ENCODE results near the gene USP5. TPM values are rescaled to one million over a fixed set of nuclear protein-coding genes. Genes with fewer than 3 reads are reported as not detected.
A peak's percentile ranks its signal among the peaks of the same experiment; 100 is the strongest.
"Not testable (repeated sequence)": the region's sequence is repeated elsewhere in the genome, so short reads cannot be mapped to it uniquely, and the experiment has no call there.

USP5 gene
- total RNA-seq, 2 experiments from 2014 or later, result 70.4 to 129 TPM

GRCh38 chr12:6904280-6905276 is 52.6 kb downstream of the USP5 start, which contains the start of gene LRRC23:
TSS of gene LRRC23 (plus strand) at chr12:6904822. CDS start at chr12:6905634, 812 bp downstream.
- Histone ChIP-seq H3K4me1 (ENCODE audit: insufficient read depth, low read length, poor library complexity, severe bottlenecking) (peaks cover 18% of the 10 kb centered on the region), H3K9me2 (ENCODE audit: insufficient read depth, low read length) (no peaks in the 10 kb centered on the region), H3K79me2 (ENCODE audit: insufficient read depth, low read depth, low read length) (no peaks in the 10 kb centered on the region), H3K4me3 (ENCODE audit: low read depth, low read length, poor library complexity, severe bottlenecking) (peak within 1 kb of the TSS; percentile 81), H2AFZ (ENCODE audit: low read length) (peak within 1 kb of the TSS; percentile 80), H4K20me1 (ENCODE audit: insufficient read depth, low read length) (no peaks in the 10 kb centered on the region), H3K27ac (ENCODE audit: low read depth, low read length, poor library complexity, severe bottlenecking) (no peak within 1 kb of the TSS), H3K9me3 (ENCODE audit: low read length) (no peaks in the 10 kb centered on the region), H3K36me3 (ENCODE audit: insufficient read depth, low read length) (peaks cover 8% of the 10 kb centered on the region; the same call in 1 of the 2 replicates), H3K4me2 (ENCODE audit: low read length) (peak within 1 kb of the TSS; percentile 97)
- CTCF ChIA-PET (ENCODE audit: unreplicated experiment), result no interaction called here
- POLR2A ChIA-PET, result interaction anchor here (0.6 to 2.8 kb wide), 8 partner anchors 9 to 65 kb away, joined by 3 to 13 read pairs (median 4); partner anchors contain the start of genes C12orf57, CDCA3, ENO2 and GNB3
- DNase-seq (ENCODE audit: low spot score), result peak; percentile 95
- intact Hi-C loops (cut with micrococcal nuclease; ENCODE audit: unreplicated experiment), result no loop called here
- TF ChIP-seq, protein P1, sequence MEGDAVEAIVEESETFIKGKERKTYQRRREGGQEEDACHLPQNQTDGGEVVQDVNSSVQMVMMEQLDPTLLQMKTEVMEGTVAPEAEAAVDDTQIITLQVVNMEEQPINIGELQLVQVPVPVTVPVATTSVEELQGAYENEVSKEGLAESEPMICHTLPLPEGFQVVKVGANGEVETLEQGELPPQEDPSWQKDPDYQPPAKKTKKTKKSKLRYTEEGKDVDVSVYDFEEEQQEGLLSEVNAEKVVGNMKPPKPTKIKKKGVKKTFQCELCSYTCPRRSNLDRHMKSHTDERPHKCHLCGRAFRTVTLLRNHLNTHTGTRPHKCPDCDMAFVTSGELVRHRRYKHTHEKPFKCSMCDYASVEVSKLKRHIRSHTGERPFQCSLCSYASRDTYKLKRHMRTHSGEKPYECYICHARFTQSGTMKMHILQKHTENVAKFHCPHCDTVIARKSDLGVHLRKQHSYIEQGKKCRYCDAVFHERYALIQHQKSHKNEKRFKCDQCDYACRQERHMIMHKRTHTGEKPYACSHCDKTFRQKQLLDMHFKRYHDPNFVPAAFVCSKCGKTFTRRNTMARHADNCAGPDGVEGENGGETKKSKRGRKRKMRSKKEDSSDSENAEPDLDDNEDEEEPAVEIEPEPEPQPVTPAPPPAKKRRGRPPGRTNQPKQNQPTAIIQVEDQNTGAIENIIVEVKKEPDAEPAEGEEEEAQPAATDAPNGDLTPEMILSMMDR (conservative IDR thresholded peaks at IDR 0.05; ENCODE audit: low read length), result no peak
- no peak for TF ChIP-seq EZH2phosphoT487 (IDR thresholded peaks at IDR 0.05; ENCODE audit: borderline replicate concordance, low read depth, low read length)
- no TSS peak for BruUV-seq (replicated peaks)

- Histone ChIP-seq H4K20me1 (ENCODE audit: insufficient read depth, low read length) (no peaks in the 10 kb centered on the region), H3K79me2 (ENCODE audit: insufficient read depth, low read depth, low read length) (no peaks in the 10 kb centered on the region), H2AFZ (ENCODE audit: low read length) (no peak overlapping the region), H3K4me2 (ENCODE audit: low read length) (peak overlapping the region; percentile 97), H3K36me3 (ENCODE audit: insufficient read depth, low read length) (peaks cover 8% of the 10 kb centered on the region; the same call in 1 of the 2 replicates), H3K9me3 (ENCODE audit: low read length) (no peaks in the 10 kb centered on the region), H3K9me2 (ENCODE audit: insufficient read depth, low read length) (no peaks in the 10 kb centered on the region), H3K27ac (ENCODE audit: low read depth, low read length, poor library complexity, severe bottlenecking) (no peak overlapping the region), H3K4me1 (ENCODE audit: insufficient read depth, low read length, poor library complexity, severe bottlenecking) (peaks cover 18% of the 10 kb centered on the region), H3K4me3 (ENCODE audit: low read depth, low read length, poor library complexity, severe bottlenecking) (peak overlapping the region; percentile 81)
- DNase-seq (ENCODE audit: low spot score), result no peak
- no peak for TF ChIP-seq EZH2phosphoT487 (IDR thresholded peaks at IDR 0.05; ENCODE audit: borderline replicate concordance, low read depth, low read length)
- TF ChIP-seq, protein P1 (conservative IDR thresholded peaks at IDR 0.05; ENCODE audit: low read length), result no peak
- ChIA-PET CTCF (ENCODE audit: unreplicated experiment) (interaction anchor here (0.6 to 0.7 kb wide), 2 partner anchors 15 to 300 kb away, joined by 3 to 4 read pairs; no protein-coding TSS in a partner anchor), POLR2A (interaction anchor here (0.5 to 2.8 kb wide), 6 partner anchors 8 to 54 kb away, joined by 3 to 13 read pairs (median 4); partner anchors contain the start of genes C12orf57, CDCA3, ENO2 and RNU7-1)
- BruUV-seq (replicated peaks), result no TSS peak
- intact Hi-C loops (cut with micrococcal nuclease; ENCODE audit: unreplicated experiment), result no loop called here
Measured at GRCh38 chr12:6905414-6906040, 53.6 kb downstream of the USP5 start.

- H3K4me3 ChIP-seq (ENCODE audit: low read depth, low read length, poor library complexity, severe bottlenecking); CTCF ChIA-PET (ENCODE audit: unreplicated experiment); DNase-seq (ENCODE audit: low spot score); H3K4me2 ChIP-seq (ENCODE audit: low read length); H3K27ac ChIP-seq (ENCODE audit: low read depth, low read length, poor library complexity, severe bottlenecking); H3K9me3 ChIP-seq (ENCODE audit: low read length); H3K36me3 ChIP-seq (ENCODE audit: insufficient read depth, low read length); H3K79me2 ChIP-seq (ENCODE audit: insufficient read depth, low read depth, low read length); H3K9me2 ChIP-seq (ENCODE audit: insufficient read depth, low read length); H4K20me1 ChIP-seq (ENCODE audit: insufficient read depth, low read length); H2AFZ ChIP-seq (ENCODE audit: low read length); BruUV-seq (replicated peaks); intact Hi-C loops (cut with micrococcal nuclease; ENCODE audit: unreplicated experiment): not testable (repeated sequence)
- POLR2A ChIA-PET, result interaction anchor here (0.6 to 1.5 kb wide), 7 partner anchors 8 to 1448 kb away, joined by 3 to 5 read pairs (median 3); no protein-coding TSS in a partner anchor
- peaks cover 20% of the 10 kb centered on the region for H3K4me1 ChIP-seq (ENCODE audit: insufficient read depth, low read length, poor library complexity, severe bottlenecking)
Measured at GRCh38 chr12:6908141-6908540, 56.2 kb downstream of the USP5 start.

Measured in OCI-LY7 (cell line).